HG03565 (cell line): Measurements from ENCODE around the gene PTPRK.
"Not testable (repeated sequence)": the region's sequence is repeated elsewhere in the genome, so short reads cannot be mapped to it uniquely, and the experiment has no call there.

Experiments used
- ATAC-seq: cut with Tn5 transposase; IDR thresholded peaks from one replicate; pipeline ENCODE4 v1.9.1; 2021; ENCODE audit warnings: mild to moderate bottlenecking, moderate library complexity; ENCODE audit not compliant: unreplicated experiment

Gene PTPRK

GRCh38 chr6:127939442-127940066, 580.8 kb downstream of the PTPRK start:
- no peak for ATAC-seq

DNA sequence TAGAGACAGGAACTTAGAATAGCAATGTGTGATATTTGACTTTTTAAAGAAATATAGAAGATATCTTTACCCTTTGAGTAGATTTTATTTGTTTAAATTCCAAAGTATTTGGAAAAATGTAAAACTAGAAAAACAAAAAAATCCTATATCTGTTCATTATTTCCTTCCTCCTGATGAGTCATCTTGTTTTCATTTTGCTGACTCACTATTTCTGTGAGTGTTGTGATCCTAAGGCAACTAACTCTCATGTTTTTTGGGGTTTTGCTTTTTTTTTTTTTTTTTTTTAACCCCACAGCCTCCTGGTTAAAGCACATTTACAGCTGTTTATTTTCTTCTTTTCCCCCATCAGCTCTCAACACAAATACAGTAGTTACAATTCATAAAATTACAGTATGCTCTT, 581.7 kb downstream of the PTPRK start:
- no peak for ATAC-seq

DNA sequence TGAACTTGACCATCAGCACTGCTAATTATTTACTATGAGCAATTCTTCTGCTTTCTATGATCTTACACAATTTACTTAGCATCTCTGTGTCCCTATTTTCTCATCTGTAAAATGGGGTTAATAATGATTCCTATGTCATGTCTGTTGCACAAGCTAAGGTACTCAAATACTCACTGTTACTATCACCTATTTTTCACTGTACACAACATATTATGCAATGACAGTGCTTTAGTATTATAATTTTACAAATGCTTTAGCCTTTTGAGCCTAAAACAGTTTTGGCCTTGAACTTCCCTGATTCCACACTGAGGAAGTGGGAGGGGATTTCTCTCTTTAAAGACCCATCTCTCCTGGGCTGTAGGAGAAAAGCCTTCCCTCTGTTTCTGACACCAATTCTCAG, 582.7 kb downstream of the PTPRK start:
- ATAC-seq: no peak

- ATAC-seq: no peak
These were observed 583.3 kb downstream of the PTPRK start for GRCh38 chr6:127937102-127937501.

GRCh38 chr6:127934956-127935355, 585.4 kb downstream of the PTPRK start:
- no peak for ATAC-seq

DNA sequence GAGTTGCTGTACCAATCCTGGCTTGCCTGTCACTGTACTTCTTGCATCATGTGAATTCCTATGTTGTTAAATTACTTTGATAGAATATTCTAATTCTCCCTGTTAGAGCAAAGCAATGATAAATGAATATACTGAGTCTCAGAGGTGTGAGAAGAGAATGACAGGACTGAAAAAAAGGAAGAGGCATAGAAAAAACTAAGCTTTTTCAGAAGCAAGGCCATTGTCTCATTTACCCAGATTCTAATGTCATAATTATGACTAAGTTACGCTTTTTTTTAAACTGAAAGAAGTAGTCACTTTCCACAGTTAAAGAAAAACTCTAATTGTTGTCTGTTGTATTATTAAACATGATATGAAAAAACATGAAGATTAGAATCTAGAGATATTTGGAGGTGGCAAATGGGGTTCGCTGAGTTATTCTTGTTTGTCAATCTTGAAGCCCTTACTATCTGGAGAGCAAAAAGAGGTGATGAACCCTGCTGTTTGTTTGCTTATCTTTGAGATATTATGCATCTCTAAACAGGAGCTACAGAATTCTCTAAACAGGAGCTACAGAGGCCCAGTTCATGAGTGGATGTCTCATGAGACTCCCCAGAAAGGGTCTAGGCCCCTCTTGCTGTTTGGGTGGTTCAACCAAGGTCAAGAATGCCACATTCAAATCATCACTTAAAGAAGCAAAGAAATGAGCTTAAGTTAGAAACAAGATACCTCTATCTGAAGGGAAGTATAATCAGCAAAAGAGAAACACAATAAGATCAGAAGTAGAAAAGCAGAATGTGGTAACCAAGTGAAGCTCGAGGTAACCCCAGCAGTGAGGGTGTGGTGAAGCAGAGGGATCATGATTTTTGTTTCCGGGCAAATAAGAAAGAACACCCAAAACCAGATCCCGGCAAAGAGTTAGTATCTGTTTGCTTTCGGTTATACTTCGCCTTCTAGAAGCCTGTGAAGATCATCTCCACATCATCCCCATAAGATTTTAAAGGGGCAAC, 586.3 kb downstream of the PTPRK start:
- ATAC-seq: no peak

- ATAC-seq: no peak
These were observed 587.3 kb downstream of the PTPRK start for GRCh38 chr6:127933137-127933536.

DNA sequence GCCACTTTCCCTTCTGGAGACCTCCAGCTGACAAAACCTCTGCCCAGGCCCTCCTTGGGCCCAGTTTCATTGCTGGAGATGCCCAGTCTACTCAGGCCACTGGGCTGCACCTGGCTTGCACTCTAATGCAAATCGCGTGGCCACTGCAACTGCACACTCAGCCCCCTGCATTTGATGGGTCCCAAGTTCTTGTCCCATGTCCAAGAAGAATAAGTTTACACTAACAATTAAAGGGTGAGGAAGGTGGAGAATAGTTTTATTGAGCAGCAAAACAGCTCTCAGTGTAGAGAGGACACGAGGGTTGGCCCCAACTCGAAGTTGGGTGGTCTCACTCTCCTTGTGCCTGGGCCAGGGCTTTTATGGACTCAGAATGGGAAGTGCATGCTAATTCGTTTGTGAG, 587.7 kb downstream of the PTPRK start:
- ATAC-seq: no peak

GRCh38 chr6:127926441-127926840, 594.0 kb downstream of the PTPRK start:
- ATAC-seq: not testable (repeated sequence)

DNA sequence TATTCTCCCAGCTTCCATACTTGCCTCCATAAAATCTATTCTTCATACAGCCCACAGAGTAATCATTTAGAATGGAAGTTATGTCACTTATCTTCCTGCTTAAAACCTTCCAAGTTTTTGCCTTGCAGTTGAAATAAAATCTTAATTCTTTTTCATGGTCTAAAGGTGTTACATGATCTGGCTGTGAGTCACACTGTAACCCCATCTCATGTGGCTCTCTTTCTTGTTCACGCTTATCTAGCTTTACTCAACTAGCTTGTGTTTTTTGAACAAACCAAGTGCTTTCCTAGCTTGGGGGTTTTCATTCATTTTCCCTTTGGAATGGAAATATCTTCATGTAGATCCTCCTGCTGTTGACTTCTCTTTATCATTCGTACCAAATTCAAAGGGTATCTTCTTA, 596.0 kb downstream of the PTPRK start:
- no peak for ATAC-seq

- ATAC-seq: no peak
These were observed 596.4 kb downstream of the PTPRK start for GRCh38 chr6:127924031-127924430.

GRCh38 chr6:127923135-127923534, 597.3 kb downstream of the PTPRK start:
- no peak for ATAC-seq

DNA sequence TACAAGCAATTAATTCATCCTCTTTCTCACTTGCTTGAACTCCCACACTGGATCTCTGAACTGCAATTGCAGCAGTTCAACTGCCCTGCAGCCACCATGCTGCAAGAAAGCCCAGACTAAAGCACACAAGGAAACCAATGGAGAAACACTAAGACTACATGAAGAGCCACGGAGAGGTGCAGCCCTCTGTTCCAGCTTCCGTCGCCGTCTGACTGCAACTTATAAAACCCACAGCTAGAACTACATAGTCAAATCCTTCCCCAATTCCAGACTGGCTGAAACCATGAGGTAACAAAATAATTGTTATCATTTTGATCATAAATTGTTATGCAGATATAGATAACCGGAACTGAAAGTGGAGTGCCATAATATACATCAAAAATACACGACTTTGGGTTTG, 598.4 kb downstream of the PTPRK start:
- ATAC-seq: no peak

DNA sequence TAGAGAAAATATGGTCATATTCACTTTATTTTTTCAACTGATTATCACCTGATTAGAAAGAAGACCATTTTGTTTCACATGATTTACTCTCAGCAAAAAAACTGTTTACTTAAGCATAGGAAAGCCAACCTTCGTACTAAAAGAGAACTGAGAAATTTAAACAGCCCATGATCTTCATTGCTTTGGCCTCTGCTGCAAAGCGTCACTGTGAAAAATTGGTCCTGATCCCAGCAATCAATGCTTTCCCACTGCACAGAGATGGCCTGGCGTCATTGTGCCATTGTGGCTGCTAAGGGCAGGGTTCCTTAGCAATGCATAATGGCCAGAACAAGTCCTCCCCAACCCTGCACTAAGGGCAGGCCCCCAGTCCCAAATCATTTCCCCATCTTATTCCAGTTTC, 599.6 kb downstream of the PTPRK start:
- ATAC-seq: no peak
